Measurements from ENCODE around the gene CCDC33. TPM values are rescaled to one million over a fixed set of nuclear protein-coding genes. Genes with fewer than 3 reads are reported as not detected.

The CCDC33 gene
- total and polyA plus RNA-seq, 10 of the 15 experiments (the other 5 are each of a cell fraction or from before 2014, with no cell fraction given), result 0.57 to 5.8 (median 4.3) TPM

GRCh38 chr15:74262151-74262550 lies 26.0 kb downstream of the CCDC33 start:
- H4K20me1 ChIP-seq (ENCODE audit: control insufficient read depth, insufficient read depth), result no peaks in the 10 kb centered on the region; the same call in 1 of the 2 replicates
- no peak for DNase-seq (ENCODE audit: low read depth, low spot score)
- intact Hi-C loops (cut with micrococcal nuclease; ENCODE audit: unreplicated experiment), result no loop called here
- no peaks in the 10 kb centered on the region for H3K9me3 ChIP-seq (replicated peaks; ENCODE audit: control insufficient read depth, insufficient read depth, low read length)
- RAD21 ChIA-PET (ENCODE audit: unreplicated experiment), result no interaction called here
- no peak overlapping the region for H2AFZ ChIP-seq (ENCODE audit: control insufficient read depth, low read depth, low read length)
- H3K4me3 ChIP-seq, result no peak overlapping the region
- no peak overlapping the region for H3K4me2 ChIP-seq (ENCODE audit: control insufficient read depth, insufficient read depth)
- POLR2A ChIA-PET, result interaction anchor here (0.7 kb wide), 1 partner anchor 251 kb away, joined by 4 read pairs; no protein-coding TSS in a partner anchor
- WGBS (ENCODE audit: insufficient coverage, insufficient replicate concordance, low lambda C conversion rate, missing lambda C conversion rate), result 19% methylated on average over 2 of the region's 2 CpGs
- no peaks in the 10 kb centered on the region for H3K79me2 ChIP-seq (ENCODE audit: control insufficient read depth, insufficient read depth, low read length)
- CTCF ChIA-PET, result no interaction called here
- in situ Hi-C loops (cut with MboI), result no loop called here
- H3K27me3 ChIP-seq (replicated peaks in 1 of 2; ENCODE audit: control insufficient read depth in 2 of 2, insufficient read depth in 2 of 2, low read length in 1 of 2), result peaks cover 0 to 2% of the 10 kb centered on the region in 2 experiments; a peak in 3 of 4 replicates
- H3K9ac ChIP-seq (ENCODE audit: control insufficient read depth, insufficient read depth, low read length), result no peak overlapping the region
- SMC1A ChIA-PET (ENCODE audit: uncharacterized antibody, unreplicated experiment), result no interaction called here
- FAIRE-seq, result no peak
- H3K4me1 ChIP-seq (ENCODE audit: control insufficient read depth, insufficient read depth, low read length), result no peaks in the 10 kb centered on the region
- H3K27ac ChIP-seq (ENCODE audit: control insufficient read depth, insufficient read depth), result no peak overlapping the region
- H3K36me3 ChIP-seq (ENCODE audit: control insufficient read depth in 2 of 2, insufficient read depth in 2 of 2, low read length in 1 of 2), result no peaks in the 10 kb centered on the region
- BruUV-seq (replicated peaks), result no TSS peak
- no peak for TF ChIP-seq PRDM15 (CRISPR knock-in tag; IDR thresholded peaks at IDR 0.05)
- no peak for TF ChIP-seq MEF2A (IDR thresholded peaks at IDR 0.05; ENCODE audit: insufficient read depth, low read depth, low read length)
- no peak for TF ChIP-seq NFYA (IDR thresholded peaks at IDR 0.05; ENCODE audit: borderline replicate concordance, low read depth, low read length)
- no peak for TF ChIP-seq ELK1 (IDR thresholded peaks at IDR 0.05; ENCODE audit: low read depth, low read length)
- no peak for TF ChIP-seq NR2F1 (conservative IDR thresholded peaks at IDR 0.05)
- TF ChIP-seq EP300 (IDR thresholded peaks at IDR 0.05; ENCODE audit: borderline replicate concordance in 1 of 2, control insufficient read depth in 1 of 2, low read depth in 2 of 2, low read length in 2 of 2), result no peak
- TF ChIP-seq STAT3 (IDR thresholded peaks at IDR 0.05; ENCODE audit: low read depth, low read length), result no peak
- no peak for TF ChIP-seq RUNX3 (IDR thresholded peaks at IDR 0.05; ENCODE audit: low read length)
- no peak for TF ChIP-seq RB1 (IDR thresholded peaks at IDR 0.05; ENCODE audit: borderline replicate concordance)
- no peak for TF ChIP-seq ZNF207 (IDR thresholded peaks at IDR 0.05; ENCODE audit: borderline replicate concordance)
- no peak for TF ChIP-seq NFIC (IDR thresholded peaks at IDR 0.05; ENCODE audit: low read depth, low read length)
- TF ChIP-seq MTA2 (IDR thresholded peaks at IDR 0.05; ENCODE audit: low read depth), result no peak
- no peak for TF ChIP-seq POLR2AphosphoS5 (IDR thresholded peaks at IDR 0.05; ENCODE audit: low read length)
- TF ChIP-seq RBBP5 (conservative IDR thresholded peaks at IDR 0.05), result no peak
- TF ChIP-seq BCL3 (IDR thresholded peaks at IDR 0.05; ENCODE audit: borderline replicate concordance, insufficient read depth, low read depth, low read length, poor library complexity, severe bottlenecking), result no peak
- ATAC-seq, result no peak

All from GM12878 (cell line).